Measurements from ENCODE around the gene COQ7.

Gene COQ7

DNA sequence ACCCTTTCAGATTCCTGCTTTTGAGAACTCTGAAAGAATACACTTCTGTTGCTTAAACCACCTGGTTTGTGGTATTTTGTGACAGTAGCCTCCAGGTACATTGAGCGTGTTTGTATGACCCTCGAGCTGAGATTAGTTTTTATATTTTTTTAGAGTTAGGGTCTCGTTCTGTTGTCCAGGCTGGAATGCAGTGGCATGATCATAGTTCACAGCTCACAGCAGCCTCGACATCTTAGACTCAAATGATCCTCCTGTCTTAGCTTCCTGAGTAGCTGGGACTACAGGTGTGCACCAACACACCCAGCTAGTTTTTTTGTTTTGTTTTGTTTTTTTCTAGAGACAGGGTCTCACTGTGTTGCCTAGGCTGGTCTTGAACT, 41.9 kb downstream of the COQ7 start:
- Histone ChIP-seq H3K9ac (ENCODE audit: low read length in 5 of 5) (no peak overlapping the region), H3K4me1 (ENCODE audit: control insufficient read depth in 5 of 5, insufficient read depth in 5 of 5, low read length in 5 of 5) (peaks cover 0 to 35% (median 24%) of the 10 kb centered on the region in 5 donors), H3K4me3 (ENCODE audit: low read depth in 1 of 5, low read length in 5 of 5) (no peak overlapping the region), H3K36me3 (ENCODE audit: control insufficient read depth in 5 of 5, insufficient read depth in 5 of 5, low read length in 5 of 5) (no peaks in the 10 kb centered on the region), H3K27ac (ENCODE audit: low read depth, low read length) (no peak overlapping the region), H3K9me3 (ENCODE audit: control insufficient read depth in 5 of 5, low read length in 5 of 5) (no peaks in the 10 kb centered on the region), H3K27me3 (ENCODE audit: control insufficient read depth in 5 of 5, insufficient read depth in 4 of 5, low read length in 5 of 5) (no peaks in the 10 kb centered on the region)

GRCh38 chr16:19110537-19111360, 43.3 kb downstream of the COQ7 start:
- H3K9ac ChIP-seq (ENCODE audit: low read length in 5 of 5), result no peak overlapping the region
- no peak overlapping the region for H3K4me3 ChIP-seq (ENCODE audit: low read depth in 1 of 5, low read length in 5 of 5)
- H3K27ac ChIP-seq (ENCODE audit: low read depth, low read length), result no peak overlapping the region
- H3K9me3 ChIP-seq (ENCODE audit: control insufficient read depth in 5 of 5, low read length in 5 of 5), result no peaks in the 10 kb centered on the region
- H3K36me3 ChIP-seq (ENCODE audit: control insufficient read depth in 5 of 5, insufficient read depth in 5 of 5, low read length in 5 of 5), result peaks cover 0 to 8% (median 3%) of the 10 kb centered on the region in 5 donors
- peaks cover 0 to 49% (median 36%) of the 10 kb centered on the region in 5 donors for H3K4me1 ChIP-seq (ENCODE audit: control insufficient read depth in 5 of 5, insufficient read depth in 5 of 5, low read length in 5 of 5)
- no peaks in the 10 kb centered on the region for H3K27me3 ChIP-seq (ENCODE audit: control insufficient read depth in 5 of 5, insufficient read depth in 4 of 5, low read length in 5 of 5)

- H3K9ac ChIP-seq (ENCODE audit: low read length in 5 of 5), result no peak overlapping the region
- H3K27ac ChIP-seq (ENCODE audit: low read depth, low read length), result no peak overlapping the region
- H3K4me1 ChIP-seq (ENCODE audit: control insufficient read depth in 5 of 5, insufficient read depth in 5 of 5, low read length in 5 of 5), result peaks cover 5 to 53% (median 40%) of the 10 kb centered on the region in 5 donors
- peaks cover 0 to 16% (median 15%) of the 10 kb centered on the region in 5 donors for H3K36me3 ChIP-seq (ENCODE audit: control insufficient read depth in 5 of 5, insufficient read depth in 5 of 5, low read length in 5 of 5)
- H3K9me3 ChIP-seq (ENCODE audit: control insufficient read depth in 5 of 5, low read length in 5 of 5), result no peaks in the 10 kb centered on the region
- no peak overlapping the region for H3K4me3 ChIP-seq (ENCODE audit: low read depth in 1 of 5, low read length in 5 of 5)
- H3K27me3 ChIP-seq (ENCODE audit: control insufficient read depth in 5 of 5, insufficient read depth in 4 of 5, low read length in 5 of 5), result no peaks in the 10 kb centered on the region
These were observed 44.6 kb downstream of the COQ7 start for GRCh38 chr16:19112099-19112407.

GRCh38 chr16:19113577-19114358, 46.4 kb downstream of the COQ7 start, which contains the start of gene ITPRIPL2:
Gene ITPRIPL2, plus strand, starts transcription at chr16:19113964. Its CDS starts 498 bp downstream, at chr16:19114462.
- no peaks in the 10 kb centered on the region for H3K9me3 ChIP-seq (ENCODE audit: control insufficient read depth in 5 of 5, low read length in 5 of 5)
- H3K4me3 ChIP-seq (ENCODE audit: low read depth in 1 of 5, low read length in 5 of 5), result peak within 1 kb of the TSS; percentile 58 to 81 (median 73)
- H3K27ac ChIP-seq (ENCODE audit: low read depth, low read length), result peak within 1 kb of the TSS; percentile 90
- H3K36me3 ChIP-seq (ENCODE audit: control insufficient read depth in 5 of 5, insufficient read depth in 5 of 5, low read length in 5 of 5), result peaks cover 0 to 20% (median 16%) of the 10 kb centered on the region in 5 donors
- no peaks in the 10 kb centered on the region for H3K27me3 ChIP-seq (ENCODE audit: control insufficient read depth in 5 of 5, insufficient read depth in 4 of 5, low read length in 5 of 5)
- peaks cover 10 to 60% (median 46%) of the 10 kb centered on the region in 5 donors for H3K4me1 ChIP-seq (ENCODE audit: control insufficient read depth in 5 of 5, insufficient read depth in 5 of 5, low read length in 5 of 5)
- peak within 1 kb of the TSS; percentile 63 to 80 (median 77) for H3K9ac ChIP-seq (ENCODE audit: low read length in 5 of 5)

DNA sequence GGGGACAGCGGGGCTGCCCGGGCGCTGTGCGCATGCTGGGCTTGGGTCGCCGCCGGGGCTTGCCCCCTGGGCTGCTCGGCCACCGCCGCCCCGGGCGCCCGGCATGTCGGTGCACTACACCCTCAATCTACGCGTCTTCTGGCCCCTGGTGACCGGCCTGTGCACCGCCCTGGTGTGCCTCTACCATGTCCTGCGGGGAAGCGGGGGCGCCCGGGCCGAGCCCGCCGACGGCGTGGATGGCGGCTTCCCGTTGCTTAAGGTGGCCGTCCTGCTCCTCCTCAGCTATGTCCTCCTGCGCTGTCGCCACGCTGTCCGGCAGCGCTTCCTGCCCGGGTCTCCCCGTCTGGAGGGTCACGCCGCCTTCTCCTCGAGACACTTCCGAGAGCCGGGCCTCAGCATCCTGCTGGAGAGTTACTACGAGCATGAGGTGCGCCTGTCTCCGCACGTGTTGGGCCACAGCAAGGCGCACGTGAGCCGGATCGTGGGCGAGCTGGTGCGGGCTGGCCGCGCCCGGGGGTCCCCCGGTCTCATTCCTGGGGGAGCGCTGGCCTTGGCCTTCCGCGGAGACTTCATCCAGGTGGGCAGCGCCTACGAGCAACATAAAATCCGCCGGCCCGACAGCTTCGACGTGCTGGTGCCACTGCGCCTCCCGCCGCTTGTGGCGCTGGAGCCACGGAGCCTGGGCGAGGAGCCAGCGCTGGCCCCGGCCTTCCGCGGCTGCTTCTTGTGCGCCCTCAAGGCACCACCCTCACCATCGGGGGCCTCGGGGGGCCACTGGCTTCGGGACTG, 47.1 kb downstream of the COQ7 start:
- H3K27me3 ChIP-seq (ENCODE audit: control insufficient read depth in 5 of 5, insufficient read depth in 4 of 5, low read length in 5 of 5), result no peaks in the 10 kb centered on the region
- H3K9me3 ChIP-seq (ENCODE audit: control insufficient read depth in 5 of 5, low read length in 5 of 5), result no peaks in the 10 kb centered on the region
- peaks cover 0 to 20% (median 16%) of the 10 kb centered on the region in 5 donors for H3K36me3 ChIP-seq (ENCODE audit: control insufficient read depth in 5 of 5, insufficient read depth in 5 of 5, low read length in 5 of 5)
- H3K9ac ChIP-seq (ENCODE audit: low read length in 5 of 5), result peak overlapping the region in 4 of 5 donors; percentile 71 to 80 (median 78)
- H3K4me3 ChIP-seq (ENCODE audit: low read depth in 1 of 5, low read length in 5 of 5), result peak overlapping the region in 4 of 5 donors; percentile 58 to 81 (median 76)
- peak overlapping the region; percentile 90 for H3K27ac ChIP-seq (ENCODE audit: low read depth, low read length)
- peaks cover 10 to 67% (median 53%) of the 10 kb centered on the region in 5 donors for H3K4me1 ChIP-seq (ENCODE audit: control insufficient read depth in 5 of 5, insufficient read depth in 5 of 5, low read length in 5 of 5)

DNA sequence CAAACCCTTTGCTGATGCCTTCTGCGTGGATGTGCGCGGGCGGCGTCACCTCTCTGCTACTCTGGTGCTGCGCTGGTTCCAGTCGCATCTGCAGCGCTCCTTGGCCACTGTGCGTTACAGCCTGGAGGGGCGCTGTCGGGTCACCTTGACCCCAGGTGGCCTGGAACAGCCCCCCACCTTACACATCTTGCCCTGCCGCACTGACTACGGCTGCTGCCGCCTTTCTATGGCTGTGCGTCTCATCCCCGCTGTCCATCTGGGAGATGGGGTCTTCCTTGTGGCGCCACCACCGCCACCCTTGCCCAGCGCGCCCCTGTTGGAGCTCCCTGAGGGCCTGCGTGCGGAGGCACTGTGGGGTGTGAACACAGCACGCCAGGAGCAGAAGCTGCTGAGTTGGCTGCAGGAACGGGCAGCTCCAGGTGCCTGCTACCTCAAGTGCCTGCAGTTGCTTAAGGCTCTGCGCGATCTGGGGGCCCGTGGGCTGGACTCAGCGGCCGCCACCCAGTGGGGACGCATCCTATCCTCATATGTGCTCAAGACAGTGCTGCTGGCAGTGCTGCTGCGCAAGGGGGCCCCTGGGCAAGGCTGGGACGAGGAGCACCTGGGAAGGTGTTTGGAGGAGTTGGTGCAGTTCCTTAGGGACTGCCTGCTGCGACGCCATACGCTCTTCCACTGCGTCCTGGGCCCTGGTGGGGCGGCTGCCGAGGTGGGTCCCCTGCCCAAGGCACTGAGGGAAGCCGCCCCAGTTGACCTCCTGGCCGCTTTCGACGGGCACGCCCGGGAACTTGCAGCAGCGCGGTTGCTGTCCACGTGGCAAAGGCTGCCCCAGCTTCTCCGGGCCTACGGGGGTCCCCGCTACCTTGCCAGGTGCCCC, 48.0 kb downstream of the COQ7 start:
- H3K27ac ChIP-seq (ENCODE audit: low read depth, low read length), result peak overlapping the region; percentile 90
- H3K9ac ChIP-seq (ENCODE audit: low read length in 5 of 5), result peak overlapping the region in 3 of 5 donors; percentile 6 to 77 (median 71)
- peaks cover 13 to 69% (median 60%) of the 10 kb centered on the region in 5 donors for H3K4me1 ChIP-seq (ENCODE audit: control insufficient read depth in 5 of 5, insufficient read depth in 5 of 5, low read length in 5 of 5)
- H3K4me3 ChIP-seq (ENCODE audit: low read depth in 1 of 5, low read length in 5 of 5), result peak overlapping the region in 4 of 5 donors; percentile 58 to 81 (median 76)
- H3K36me3 ChIP-seq (ENCODE audit: control insufficient read depth in 5 of 5, insufficient read depth in 5 of 5, low read length in 5 of 5), result peaks cover 0 to 21% (median 16%) of the 10 kb centered on the region in 5 donors
- H3K27me3 ChIP-seq (ENCODE audit: control insufficient read depth in 5 of 5, insufficient read depth in 4 of 5, low read length in 5 of 5), result no peaks in the 10 kb centered on the region
- no peaks in the 10 kb centered on the region for H3K9me3 ChIP-seq (ENCODE audit: control insufficient read depth in 5 of 5, low read length in 5 of 5)

DNA sequence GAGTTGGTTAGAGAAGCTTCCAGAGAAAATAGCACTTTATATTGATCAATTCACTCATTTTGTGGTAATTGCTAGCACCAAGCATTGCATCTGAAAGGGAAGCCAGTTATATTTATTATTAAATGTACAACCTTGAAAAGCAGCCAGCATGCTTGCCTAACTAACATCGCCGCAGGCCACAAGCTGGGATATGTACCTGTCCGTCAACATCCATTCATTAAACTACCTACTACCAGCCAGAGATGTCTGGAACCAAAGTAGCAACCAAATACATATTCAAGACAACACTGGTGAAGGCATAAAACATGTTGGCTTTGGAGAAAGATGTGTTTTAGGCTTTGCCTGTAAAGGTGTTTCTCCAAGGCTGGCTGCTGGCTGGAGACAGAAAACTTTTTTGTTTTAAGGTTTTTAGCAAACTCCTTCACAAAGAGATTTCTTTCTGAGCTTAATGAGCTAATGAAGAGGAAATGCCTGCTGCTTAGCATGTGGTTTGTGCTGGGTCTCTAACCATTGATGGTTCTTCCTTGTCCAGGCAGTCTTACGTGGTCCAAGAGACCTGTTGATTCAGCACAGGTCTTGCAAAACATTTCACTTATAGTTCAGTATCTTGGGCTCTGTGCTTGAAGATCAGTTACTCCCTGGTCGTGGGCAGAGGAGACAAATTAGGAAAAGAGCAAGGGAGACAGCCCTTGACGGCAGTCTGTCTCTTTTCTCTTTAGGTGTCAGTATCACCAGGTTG, 49.5 kb downstream of the COQ7 start:
- Histone ChIP-seq H3K9me3 (ENCODE audit: control insufficient read depth in 5 of 5, low read length in 5 of 5) (no peaks in the 10 kb centered on the region), H3K9ac (ENCODE audit: low read length in 5 of 5) (peak overlapping the region in 3 of 5 donors; percentile 2 to 44 (median 17)), H3K4me3 (ENCODE audit: low read depth in 1 of 5, low read length in 5 of 5) (peak overlapping the region in 3 of 5 donors; percentile 7 to 35 (median 23)), H3K27ac (ENCODE audit: low read depth, low read length) (peak overlapping the region; percentile 90), H3K4me1 (ENCODE audit: control insufficient read depth in 5 of 5, insufficient read depth in 5 of 5, low read length in 5 of 5) (peaks cover 13 to 81% (median 70%) of the 10 kb centered on the region in 5 donors), H3K36me3 (ENCODE audit: control insufficient read depth in 5 of 5, insufficient read depth in 5 of 5, low read length in 5 of 5) (peaks cover 0 to 33% (median 22%) of the 10 kb centered on the region in 5 donors), H3K27me3 (ENCODE audit: control insufficient read depth in 5 of 5, insufficient read depth in 4 of 5, low read length in 5 of 5) (no peaks in the 10 kb centered on the region)

- Histone ChIP-seq H3K4me1 (ENCODE audit: control insufficient read depth in 5 of 5, insufficient read depth in 5 of 5, low read length in 5 of 5) (peaks cover 13 to 75% (median 70%) of the 10 kb centered on the region in 5 donors), H3K9ac (ENCODE audit: low read length in 5 of 5) (peak overlapping the region; percentile 62 to 88 (median 75))
These were observed 51.6 kb downstream of the COQ7 start for GRCh38 chr16:19118938-19119431.

More at GRCh38 chr16:19118938-19119431, 51.6 kb downstream of the COQ7 start:
- H3K27ac ChIP-seq (ENCODE audit: low read depth, low read length), result peak overlapping the region; percentile 98
- H3K4me3 ChIP-seq (ENCODE audit: low read depth in 1 of 5, low read length in 5 of 5), result peak overlapping the region; percentile 51 to 78 (median 60)
- H3K9me3 ChIP-seq (ENCODE audit: control insufficient read depth in 5 of 5, low read length in 5 of 5), result no peaks in the 10 kb centered on the region
- peaks cover 0 to 41% (median 25%) of the 10 kb centered on the region in 5 donors for H3K36me3 ChIP-seq (ENCODE audit: control insufficient read depth in 5 of 5, insufficient read depth in 5 of 5, low read length in 5 of 5)
- no peaks in the 10 kb centered on the region for H3K27me3 ChIP-seq (ENCODE audit: control insufficient read depth in 5 of 5, insufficient read depth in 4 of 5, low read length in 5 of 5)

Data from subcutaneous abdominal adipose tissue (tissue), 5 donors.